Skeletal muscle satellite cell (primary cell): ENCODE results near the gene CEP41.

Experiments
- H3K27me3 ChIP-seq: 2 replicates; pipeline ENCODE4 v1.7.0; 2013; ENCODE audit warnings: low read length; ENCODE audit not compliant: control insufficient read depth, insufficient read depth
- H3K36me3 ChIP-seq: 2 replicates; pipeline ENCODE4 v1.7.0; 2013; ENCODE audit warnings: mild to moderate bottlenecking, control low read depth, low read length; ENCODE audit not compliant: insufficient read depth
- H3K4me1 ChIP-seq: 2 replicates; pipeline ENCODE4 v1.7.0; 2013; ENCODE audit warnings: low read length; ENCODE audit not compliant: control insufficient read depth, insufficient read depth
- H3K4me2 ChIP-seq: 2 replicates; pipeline ENCODE4 v1.7.0; 2013; ENCODE audit warnings: mild to moderate bottlenecking, low read length
- H3K4me3 ChIP-seq: 2 replicates; pipeline ENCODE4 v1.7.0; 2013; ENCODE audit warnings: low read length
- H3K9ac ChIP-seq: 2 replicates; pipeline ENCODE4 v1.7.0; 2013; ENCODE audit warnings: mild to moderate bottlenecking, low read depth, low read length, moderate library complexity
- H3K9me3 ChIP-seq: replicated peaks from 2 replicates; pipeline ENCODE4 v1.7.0; 2013; ENCODE audit warnings: mild to moderate bottlenecking, control low read depth, low read length

Gene CEP41

GRCh38 chr7:130430841-130431666 lies 9.8 kb downstream of the CEP41 start:
- Histone ChIP-seq H3K36me3 (peaks cover 4% of the 10 kb centered on the region), H3K4me2 (peak overlapping the region; percentile 75), H3K4me1 (peaks cover 37% of the 10 kb centered on the region), H3K27me3 (no peaks in the 10 kb centered on the region), H3K4me3 (peak overlapping the region; percentile 48), H3K9ac (peak overlapping the region; percentile 58), H3K9me3 (no peaks in the 10 kb centered on the region)

- Histone ChIP-seq H3K4me3 (peak overlapping the region; percentile 48), H3K9me3 (no peaks in the 10 kb centered on the region), H3K4me2 (peak overlapping the region; percentile 75), H3K36me3 (peaks cover 4% of the 10 kb centered on the region), H3K4me1 (peaks cover 37% of the 10 kb centered on the region), H3K9ac (peak overlapping the region; percentile 58), H3K27me3 (no peaks in the 10 kb centered on the region)
Measured at GRCh38 chr7:130430115-130430514, 10.7 kb downstream of the CEP41 start.

DNA sequence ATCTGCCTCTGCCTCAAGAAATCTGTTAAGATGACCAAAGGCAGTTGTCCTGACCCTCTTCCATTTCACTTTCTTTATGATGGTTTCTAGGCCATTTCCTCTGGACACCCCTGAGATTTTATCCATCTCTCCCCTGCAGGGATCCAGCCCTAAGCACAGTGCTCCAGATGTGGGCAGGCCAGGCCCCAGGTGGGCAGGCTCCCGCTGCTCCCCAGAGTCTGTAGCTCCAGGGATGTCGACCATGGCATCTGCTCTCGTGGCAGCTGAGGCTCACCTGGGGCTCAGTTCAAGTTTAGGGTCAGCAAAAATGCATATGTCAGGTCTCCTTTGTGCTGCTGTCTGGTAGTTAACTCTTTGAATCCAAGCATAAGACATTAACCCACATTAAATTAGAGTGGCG lies 11.8 kb downstream of the CEP41 start:
- H3K36me3 ChIP-seq, result peaks cover 4% of the 10 kb centered on the region
- H3K4me2 ChIP-seq, result no peak overlapping the region
- H3K4me3 ChIP-seq, result no peak overlapping the region
- H3K4me1 ChIP-seq, result peaks cover 37% of the 10 kb centered on the region
- no peaks in the 10 kb centered on the region for H3K9me3 ChIP-seq
- H3K27me3 ChIP-seq, result no peaks in the 10 kb centered on the region
- H3K9ac ChIP-seq, result no peak overlapping the region

- no peaks in the 10 kb centered on the region for H3K27me3 ChIP-seq
- H3K4me3 ChIP-seq, result no peak overlapping the region
- no peaks in the 10 kb centered on the region for H3K9me3 ChIP-seq
- peaks cover 4% of the 10 kb centered on the region for H3K36me3 ChIP-seq
- no peak overlapping the region for H3K4me2 ChIP-seq
- no peak overlapping the region for H3K9ac ChIP-seq
- peaks cover 20% of the 10 kb centered on the region for H3K4me1 ChIP-seq
Measured at GRCh38 chr7:130426564-130426963, 14.3 kb downstream of the CEP41 start.

DNA sequence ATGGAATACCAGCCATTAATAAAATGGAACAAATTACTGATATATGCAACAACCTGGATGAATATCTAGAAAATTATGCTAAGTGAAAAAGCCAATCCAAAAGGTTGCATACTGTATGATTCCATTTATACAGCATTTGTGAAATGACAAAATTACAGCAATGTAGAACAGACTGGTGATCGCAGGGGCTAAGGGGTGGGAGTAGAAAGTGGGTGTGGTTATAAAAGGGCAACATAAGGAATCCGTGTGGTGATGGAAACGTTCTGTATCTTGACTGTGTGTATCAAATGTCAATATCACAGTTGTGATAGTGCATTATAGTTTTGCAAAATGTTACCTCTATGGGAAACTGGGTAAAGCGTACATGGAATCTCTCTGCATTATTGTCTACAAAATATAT lies 15.0 kb downstream of the CEP41 start:
- Histone ChIP-seq H3K9me3 (no peaks in the 10 kb centered on the region), H3K4me2 (no peak overlapping the region), H3K4me3 (no peak overlapping the region), H3K4me1 (peaks cover 15% of the 10 kb centered on the region), H3K9ac (no peak overlapping the region), H3K27me3 (no peaks in the 10 kb centered on the region), H3K36me3 (peaks cover 4% of the 10 kb centered on the region)

DNA sequence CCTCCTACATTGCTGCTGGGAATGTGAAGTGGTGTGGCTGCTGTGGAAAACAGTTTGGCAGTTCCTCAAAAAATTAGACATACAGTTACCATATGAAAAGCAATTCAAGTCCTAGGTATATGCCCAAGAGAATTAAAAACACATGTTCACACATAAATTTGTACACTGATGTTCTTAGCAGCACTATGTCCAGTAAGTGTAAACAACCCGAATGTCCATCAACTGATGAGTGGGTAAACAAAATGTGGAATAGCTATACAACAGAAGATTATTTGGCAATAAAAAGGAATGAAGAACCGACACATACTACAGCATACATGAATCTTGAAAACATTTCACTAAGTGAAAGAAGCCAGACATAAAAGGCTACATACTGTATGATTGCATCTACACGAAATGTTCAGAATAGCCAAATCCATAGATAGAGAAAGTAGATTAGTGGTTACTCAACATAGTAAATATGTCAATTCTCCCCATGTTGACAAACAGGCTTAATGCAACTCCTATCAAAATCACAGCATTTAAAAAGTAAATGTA lies 17.2 kb downstream of the CEP41 start:
- Histone ChIP-seq H3K9me3 (no peaks in the 10 kb centered on the region), H3K4me1 (peaks cover 3% of the 10 kb centered on the region), H3K4me3 (no peak overlapping the region), H3K36me3 (peaks cover 4% of the 10 kb centered on the region), H3K27me3 (no peaks in the 10 kb centered on the region), H3K9ac (no peak overlapping the region), H3K4me2 (no peak overlapping the region)

- peaks cover 3% of the 10 kb centered on the region for H3K4me1 ChIP-seq
- no peaks in the 10 kb centered on the region for H3K27me3 ChIP-seq
Measured at GRCh38 chr7:130421684-130422083, 19.1 kb downstream of the CEP41 start.

GRCh38 chr7:130420943-130421578 lies 19.8 kb downstream of the CEP41 start:
- Histone ChIP-seq H3K36me3 (no peaks in the 10 kb centered on the region), H3K9me3 (no peaks in the 10 kb centered on the region), H3K4me2 (no peak overlapping the region), H3K4me3 (no peak overlapping the region), H3K27me3 (no peaks in the 10 kb centered on the region), H3K4me1 (peaks cover 3% of the 10 kb centered on the region), H3K9ac (no peak overlapping the region)

More at GRCh38 chr7:130421684-130422083, 19.1 kb downstream of the CEP41 start:
- H3K4me3 ChIP-seq, result no peak overlapping the region
- H3K36me3 ChIP-seq, result no peaks in the 10 kb centered on the region
- H3K9me3 ChIP-seq, result no peaks in the 10 kb centered on the region
- H3K9ac ChIP-seq, result no peak overlapping the region
- no peak overlapping the region for H3K4me2 ChIP-seq

DNA sequence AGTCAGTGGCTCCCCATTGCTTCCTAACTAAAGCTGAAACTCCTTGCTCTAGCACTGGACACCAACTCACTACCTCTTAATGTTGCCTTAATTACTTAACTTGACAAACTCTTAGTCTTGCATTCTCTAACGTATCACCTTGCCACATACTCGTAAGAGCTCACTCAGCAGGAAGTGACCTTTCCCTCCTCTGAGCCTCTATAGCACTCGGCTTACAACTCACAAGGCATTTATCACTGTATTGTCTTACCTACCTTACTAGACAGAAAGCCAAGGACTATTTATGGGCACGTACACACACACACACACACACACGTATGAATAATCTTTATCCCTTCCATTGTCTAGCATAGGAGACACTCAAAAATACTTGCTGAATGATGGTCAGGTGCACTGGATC lies 21.2 kb downstream of the CEP41 start:
- no peaks in the 10 kb centered on the region for H3K27me3 ChIP-seq
- H3K36me3 ChIP-seq, result no peaks in the 10 kb centered on the region
- no peak overlapping the region for H3K9ac ChIP-seq
- H3K9me3 ChIP-seq, result no peaks in the 10 kb centered on the region
- no peak overlapping the region for H3K4me3 ChIP-seq
- H3K4me1 ChIP-seq, result peaks cover 3% of the 10 kb centered on the region
- no peak overlapping the region for H3K4me2 ChIP-seq

DNA sequence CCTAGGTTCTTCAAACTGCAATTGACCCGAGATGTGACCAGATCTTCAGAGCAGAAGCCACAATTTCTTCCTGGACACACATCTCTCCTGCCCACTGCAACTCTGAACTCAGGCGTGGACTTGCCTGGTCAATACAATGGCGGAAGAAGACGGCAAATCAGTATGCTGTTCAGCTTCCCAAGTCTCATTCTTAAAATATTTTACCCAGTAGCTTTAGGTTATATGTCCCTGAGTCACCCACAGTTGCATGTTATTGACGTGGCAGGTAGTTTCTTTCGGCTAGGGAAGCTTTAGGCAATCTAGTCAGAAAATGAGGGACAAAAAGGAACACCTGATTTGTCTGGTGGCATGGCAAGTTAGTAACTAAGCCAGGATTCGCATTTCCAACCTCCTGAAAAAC lies 22.5 kb downstream of the CEP41 start:
- Histone ChIP-seq H3K9ac (no peak overlapping the region), H3K9me3 (no peaks in the 10 kb centered on the region), H3K4me1 (peaks cover 3% of the 10 kb centered on the region), H3K4me2 (no peak overlapping the region), H3K27me3 (no peaks in the 10 kb centered on the region), H3K4me3 (no peak overlapping the region), H3K36me3 (no peaks in the 10 kb centered on the region)

GRCh38 chr7:130417213-130417612 lies 23.6 kb downstream of the CEP41 start:
- peaks cover 3% of the 10 kb centered on the region for H3K4me1 ChIP-seq
- H3K4me3 ChIP-seq, result no peak overlapping the region
- no peaks in the 10 kb centered on the region for H3K9me3 ChIP-seq
- H3K9ac ChIP-seq, result no peak overlapping the region
- H3K27me3 ChIP-seq, result no peaks in the 10 kb centered on the region
- no peaks in the 10 kb centered on the region for H3K36me3 ChIP-seq
- H3K4me2 ChIP-seq, result no peak overlapping the region
